GM13976 (cell line): Measurements from ENCODE around the gene FCSK.
"Not testable (repeated sequence)": the region's sequence is repeated elsewhere in the genome, so short reads cannot be mapped to it uniquely, and the experiment has no call there.

ENCODE experiments used
- DNase-seq: peaks from one replicate; pipeline ENCODE4 v3.0.0; 2012; ENCODE audit warnings: low spot score
- CTCF ChIP-seq: IDR thresholded peaks from 2 replicates; pipeline ENCODE4 v1.5.1; 2012; ENCODE audit warnings: borderline replicate concordance, mild to moderate bottlenecking; ENCODE audit not compliant: insufficient read depth; ENCODE audit errors: extremely low read depth, missing control alignments, control extremely low read depth
- in situ Hi-C: fragments of 300-500 bp; cut with MboI; formaldehyde crosslinking; loops from one replicate; pipeline ENCODE4 v1.12.0; 2022; ENCODE audit warnings: low sequenced_read_pairs, mixed read lengths, inconsistent platforms; ENCODE audit not compliant: unreplicated experiment

The FCSK gene

GRCh38 chr16:70448075-70448474 lies 6.3 kb upstream of the FCSK start:
- in situ Hi-C loops = no loop called here
- TF ChIP-seq CTCF = no peak
- no peak for DNase-seq

GRCh38 chr16:70450142-70451003 lies 4.0 kb upstream of the FCSK start:
- in situ Hi-C loops, DNase-seq: not testable (repeated sequence)

GRCh38 chr16:70451004-70451340 lies 3.4 kb upstream of the FCSK start:
- DNase-seq, in situ Hi-C loops: not testable (repeated sequence)

- no peak for TF ChIP-seq CTCF
- in situ Hi-C loops = no loop called here
- DNase-seq = no peak
Observed at GRCh38 chr16:70453117-70453891, 1.1 kb upstream of the FCSK start.

GRCh38 chr16:70453892-70454221 lies 538 bp upstream of the FCSK start:
- DNase-seq = no peak
- TF ChIP-seq CTCF = no peak
- in situ Hi-C loops = no loop called here

- TF ChIP-seq CTCF = no peak
- no peak for DNase-seq
- in situ Hi-C loops = no loop called here
Observed at GRCh38 chr16:70455910-70456309, 1.5 kb downstream of the FCSK start.

- in situ Hi-C loops = no loop called here
- DNase-seq = no peak
- TF ChIP-seq CTCF = no peak
Observed at GRCh38 chr16:70457446-70458166, 3.2 kb downstream of the FCSK start.
